Body of pancreas (tissue), 4 donors: ENCODE data around the gene PPP4R1. TPM values are rescaled to one million over a fixed set of nuclear protein-coding genes. Genes with fewer than 3 reads are reported as not detected.

Experiments used
- ATAC-seq: fragments of 150-250 bp; one replicate; pipeline ENCODE4 v1.9.1; 2016
- DNase-seq, 4 donors: peaks; one replicate each; pipeline ENCODE4 v3.0.0-alpha.2; 2019
- H3K27ac ChIP-seq, 4 donors: fragments of 200-600 bp; sonication (generic); 1 replicate in 3 of 4; 2 replicates in 1 of 4; pipeline versions ENCODE4 v1.5.1 to v1.6.1; 2016 to 2019; ENCODE audit warnings: mild to moderate bottlenecking in 1 of 4, mixed read lengths in 1 of 4, moderate library complexity in 1 of 4
- H3K27me3 ChIP-seq, 2 donors: fragments of 200-600 bp; sonication (generic); one replicate each; pipeline ENCODE4 v1.6.0; 2016; ENCODE audit warnings: mild to moderate bottlenecking in 1 of 2
- H3K36me3 ChIP-seq, 2 donors: fragments of 200-600 bp; sonication (generic); replicated peaks in 1 of 2; 2 replicates each; pipeline ENCODE4 v1.5.1; 2016; ENCODE audit warnings: low read depth in 2 of 2; ENCODE audit not compliant: insufficient read depth in 1 of 2
- H3K4me1 ChIP-seq: fragments of 200-600 bp; sonication (generic); one replicate; pipeline ENCODE4 v1.6.0; 2016
- H3K4me3 ChIP-seq, 2 donors: fragments of 200-600 bp; sonication (generic); 1 replicate in 1 of 2; 2 replicates in 1 of 2; pipeline ENCODE4 v1.5.1; 2016 to 2019
- H3K9me3 ChIP-seq, 3 donors: fragments of 200-600 bp; sonication (generic); 1 replicate in 2 of 3; 2 replicates in 1 of 3; pipeline ENCODE4 v1.5.1; 2016
- POLR2A ChIP-seq, 3 donors: fragments of 450-650 bp; IDR thresholded peaks; one replicate each; pipeline ENCODE4 v1.6.1; 2016; ENCODE audit warnings: antibody characterized with exemption in 3 of 3, mild to moderate bottlenecking in 2 of 3
- WGBS, 2 donors: methylation state at CpG; one replicate each; pipeline ENCODE4 v1.1.5; 2017; 5-methylcytosine and 5-hydroxymethylcytosine counted together
- intact Hi-C: fragments of 100-400 bp; cut with DNase I; formaldehyde crosslinking; loops from one replicate; pipeline ENCODE4 v1.15.1; 2023
- total RNA-seq, 2 donors: library from RNA; depleted of rRNA; stranded (reverse); fragments of >200 nt; gene quantifications; one replicate each; pipeline ENCODE4 v1.1.0, GENCODE V29; 2016
- TF ChIP-seq, protein P1 (sequence below), 7 experiments: fragments of 450-650 bp in 4 of 7; fragments of 200-600 bp in 3 of 7; sonication (generic) in 3 of 7; IDR thresholded peaks; one replicate each; pipeline ENCODE4 v1.5.1; 2016 to 2019; ENCODE audit warnings: antibody characterized with exemption in 7 of 7

PPP4R1 gene
- total RNA-seq, 2 donors from 2014 or later = 46.4 to 73.5 TPM

DNA sequence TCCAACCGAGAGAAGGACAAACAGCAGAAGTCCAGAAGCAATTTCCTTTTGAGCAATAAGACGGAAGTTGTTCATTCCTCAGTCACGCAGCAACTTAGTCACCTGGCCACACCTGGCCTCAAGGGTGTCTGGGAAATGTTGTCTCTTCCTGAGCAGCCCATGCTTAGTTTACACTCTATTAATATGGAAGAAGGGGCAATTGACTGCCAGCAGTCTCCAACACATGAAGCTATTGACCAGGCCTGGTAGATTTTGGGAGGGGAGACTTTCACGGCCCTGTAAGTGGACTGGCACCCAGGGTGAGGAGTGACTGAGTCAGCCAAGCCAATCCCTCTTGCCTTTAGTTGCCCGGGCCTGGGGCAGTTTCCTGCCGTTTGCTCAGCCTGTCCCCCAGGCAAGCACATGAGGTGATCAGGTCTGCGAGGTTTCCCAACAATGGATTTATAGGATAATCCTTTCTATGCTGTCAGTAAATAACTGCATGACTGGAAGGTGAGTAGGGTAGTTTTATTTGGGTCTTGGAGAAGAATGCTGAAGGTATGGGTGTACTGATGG lies 43.8 kb upstream of the PPP4R1 start:
- H3K36me3 ChIP-seq = no peaks in the 10 kb centered on the region
- DNase-seq (no peak), ATAC-seq (no peak)
- H3K4me1 ChIP-seq = peaks cover 3% of the 10 kb centered on the region
- H3K27me3 ChIP-seq = no peaks in the 10 kb centered on the region
- TF ChIP-seq, protein P1, sequence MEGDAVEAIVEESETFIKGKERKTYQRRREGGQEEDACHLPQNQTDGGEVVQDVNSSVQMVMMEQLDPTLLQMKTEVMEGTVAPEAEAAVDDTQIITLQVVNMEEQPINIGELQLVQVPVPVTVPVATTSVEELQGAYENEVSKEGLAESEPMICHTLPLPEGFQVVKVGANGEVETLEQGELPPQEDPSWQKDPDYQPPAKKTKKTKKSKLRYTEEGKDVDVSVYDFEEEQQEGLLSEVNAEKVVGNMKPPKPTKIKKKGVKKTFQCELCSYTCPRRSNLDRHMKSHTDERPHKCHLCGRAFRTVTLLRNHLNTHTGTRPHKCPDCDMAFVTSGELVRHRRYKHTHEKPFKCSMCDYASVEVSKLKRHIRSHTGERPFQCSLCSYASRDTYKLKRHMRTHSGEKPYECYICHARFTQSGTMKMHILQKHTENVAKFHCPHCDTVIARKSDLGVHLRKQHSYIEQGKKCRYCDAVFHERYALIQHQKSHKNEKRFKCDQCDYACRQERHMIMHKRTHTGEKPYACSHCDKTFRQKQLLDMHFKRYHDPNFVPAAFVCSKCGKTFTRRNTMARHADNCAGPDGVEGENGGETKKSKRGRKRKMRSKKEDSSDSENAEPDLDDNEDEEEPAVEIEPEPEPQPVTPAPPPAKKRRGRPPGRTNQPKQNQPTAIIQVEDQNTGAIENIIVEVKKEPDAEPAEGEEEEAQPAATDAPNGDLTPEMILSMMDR (IDR thresholded peaks at IDR 0.05) = no peak
- no peak for TF ChIP-seq POLR2A (IDR thresholded peaks at IDR 0.05)
- intact Hi-C loops = no loop called here
- H3K27ac ChIP-seq = no peak overlapping the region
- no peak overlapping the region for H3K4me3 ChIP-seq
- 81 to 92% methylated on average over 6 to 7 of the region's 7 CpGs for WGBS, 2 donors
- no peaks in the 10 kb centered on the region for H3K9me3 ChIP-seq

- no peaks in the 10 kb centered on the region for H3K27me3 ChIP-seq
- H3K9me3 ChIP-seq = no peaks in the 10 kb centered on the region
- DNase-seq (no peak), ATAC-seq (no peak)
- TF ChIP-seq POLR2A (IDR thresholded peaks at IDR 0.05) = no peak
- TF ChIP-seq, protein P1 (IDR thresholded peaks at IDR 0.05) = no peak
- no peaks in the 10 kb centered on the region for H3K36me3 ChIP-seq
- H3K4me1 ChIP-seq = peaks cover 7% of the 10 kb centered on the region
- no peak overlapping the region for H3K27ac ChIP-seq
- no peak overlapping the region for H3K4me3 ChIP-seq
- intact Hi-C loops = no loop called here
- 85 to 93% methylated on average over 1 of the region's 1 CpG for whole genome bisulfite sequencing, 2 donors
Measured at GRCh38 chr18:9655232-9655767, 40.9 kb upstream of the PPP4R1 start.

DNA sequence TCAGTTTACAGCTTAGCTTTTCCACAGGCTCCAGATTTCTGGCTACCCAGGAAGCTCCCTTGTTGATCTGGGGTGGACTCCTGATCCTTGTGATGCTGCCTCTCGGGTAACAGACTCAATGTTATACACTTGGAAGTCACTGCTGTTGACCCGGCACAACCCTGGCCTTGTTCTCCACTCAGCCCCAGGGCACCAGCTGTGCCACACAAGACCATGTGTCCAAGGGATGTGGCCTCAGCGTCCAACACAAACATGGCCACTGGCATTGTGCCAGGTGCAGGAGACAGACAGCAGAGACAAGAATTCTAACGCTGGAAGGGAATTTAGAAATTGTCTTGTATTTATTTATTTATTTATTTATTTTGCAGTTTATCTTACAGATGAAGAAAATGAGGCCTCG lies 39.0 kb upstream of the PPP4R1 start:
- Histone ChIP-seq H3K4me3 (no peak overlapping the region), H3K36me3 (no peaks in the 10 kb centered on the region), H3K4me1 (peaks cover 7% of the 10 kb centered on the region), H3K27me3 (no peaks in the 10 kb centered on the region), H3K9me3 (no peaks in the 10 kb centered on the region), H3K27ac (peak overlapping the region in 1 of 4 donors; percentile 32)
- 25 to 47% methylated on average over 5 of the region's 5 CpGs for WGBS, 2 donors
- TF ChIP-seq, protein P1 (IDR thresholded peaks at IDR 0.05) = no peak
- no peak for TF ChIP-seq POLR2A (IDR thresholded peaks at IDR 0.05)
- peak; percentile 75 to 80 (median 76) for DNase-seq
- ATAC-seq = peak; percentile 94
- intact Hi-C loops = no loop called here

- Histone ChIP-seq H3K4me1 (peaks cover 7% of the 10 kb centered on the region), H3K27ac (no peak overlapping the region), H3K9me3 (no peaks in the 10 kb centered on the region), H3K27me3 (no peaks in the 10 kb centered on the region), H3K4me3 (no peak overlapping the region), H3K36me3 (no peaks in the 10 kb centered on the region)
- no peak for TF ChIP-seq POLR2A (IDR thresholded peaks at IDR 0.05)
- TF ChIP-seq, protein P1 (IDR thresholded peaks at IDR 0.05) = no peak
- DNase-seq (no peak), ATAC-seq (no peak)
- intact Hi-C loops = no loop called here
- WGBS, 2 donors = 83 to 85% methylated on average over 3 of the region's 3 CpGs
Measured at GRCh38 chr18:9649164-9649540, 34.8 kb upstream of the PPP4R1 start.
